Heart left ventricle (tissue), 13 donors: Measurements from ENCODE around the gene GEN1.

Source experiments
- CTCF ChIP-seq, 12 donors: fragments of 200-600 bp; sonication (generic) in 4 of 12; IDR thresholded peaks; one replicate each; pipeline versions ENCODE4 v1.5.0 to v1.8.0; 2018 to 2022; ENCODE audit warnings: antibody characterized with exemption in 12 of 12, mild to moderate bottlenecking in 5 of 12
- POLR2A ChIP-seq, 2 donors: fragments of 450-650 bp; IDR thresholded peaks; one replicate each; pipeline ENCODE4 v1.6.1; 2017; ENCODE audit warnings: antibody characterized with exemption in 2 of 2, mild to moderate bottlenecking in 2 of 2, moderate library complexity in 2 of 2
- donor health status: ischemic (EF 13 %, LVEDD 7.1; RV severe dilation, severe dysfunction).
- donor health status: DM: no; HTN: yes; CAD: no.
- donor health status: DM: no; HTN: no; CAD: no.
- donor health status: ischemic (EF 25% LVEDD 6.9; RV normal size, moderate dysfunction).
- donor health status: ischemic (EF 25% LVEDD 5.7; RV mildly dilated, moderate dysfunction).
- donor health status: ischemic (EF 35%, LVEDD 5.7; RV mildly dilated, moderate dysfunction).
- donor health status: nonischemic (EF 11% LVEDD 7.7; RV severe dilation, severe dysfunction).
- donor health status: DM: yes; HTN: yes; CAD: no.
- donor health status: PGD.
- donor health status: ischemic (EF 29% LVEDD 5.4; RV normal size, mild dysfunction).
- donor health status: nonischemic (EF 23%, LVEDD 6.1; RV moderate dilation, normal function).

GRCh38 chr2:17708501-17708900 lies 45.4 kb upstream of the GEN1 start:
- no peak for TF ChIP-seq CTCF (IDR thresholded peaks at IDR 0.05)
- no peak for TF ChIP-seq POLR2A (IDR thresholded peaks at IDR 0.05)
